Skeletal muscle satellite cell (primary cell): Measurements from ENCODE around the gene ARID1B.
A peak's percentile ranks its signal among the peaks of the same experiment; 100 is the strongest.
"Not testable (repeated sequence)": the region's sequence is repeated elsewhere in the genome, so short reads cannot be mapped to it uniquely, and the experiment has no call there.

ENCODE experiments used
- H3K27me3 ChIP-seq: 2 replicates; pipeline ENCODE4 v1.7.0; 2013; ENCODE audit warnings: low read length; ENCODE audit not compliant: control insufficient read depth, insufficient read depth
- H3K36me3 ChIP-seq: 2 replicates; pipeline ENCODE4 v1.7.0; 2013; ENCODE audit warnings: mild to moderate bottlenecking, control low read depth, low read length; ENCODE audit not compliant: insufficient read depth
- H3K4me1 ChIP-seq: 2 replicates; pipeline ENCODE4 v1.7.0; 2013; ENCODE audit warnings: low read length; ENCODE audit not compliant: control insufficient read depth, insufficient read depth
- H3K4me2 ChIP-seq: 2 replicates; pipeline ENCODE4 v1.7.0; 2013; ENCODE audit warnings: mild to moderate bottlenecking, low read length
- H3K4me3 ChIP-seq: 2 replicates; pipeline ENCODE4 v1.7.0; 2013; ENCODE audit warnings: low read length
- H3K9ac ChIP-seq: 2 replicates; pipeline ENCODE4 v1.7.0; 2013; ENCODE audit warnings: mild to moderate bottlenecking, low read depth, low read length, moderate library complexity
- H3K9me3 ChIP-seq: replicated peaks from 2 replicates; pipeline ENCODE4 v1.7.0; 2013; ENCODE audit warnings: mild to moderate bottlenecking, control low read depth, low read length

ARID1B gene

GRCh38 chr6:156976216-156977127 lies 199.3 kb downstream of the ARID1B start:
- Histone ChIP-seq H3K9me3 (no peaks in the 10 kb centered on the region), H3K36me3 (no peaks in the 10 kb centered on the region), H3K4me1 (peaks cover 12% of the 10 kb centered on the region), H3K27me3 (no peaks in the 10 kb centered on the region), H3K4me3 (peak overlapping the region; percentile 65), H3K9ac (peak overlapping the region; percentile 55), H3K4me2 (peak overlapping the region; percentile 82)

DNA sequence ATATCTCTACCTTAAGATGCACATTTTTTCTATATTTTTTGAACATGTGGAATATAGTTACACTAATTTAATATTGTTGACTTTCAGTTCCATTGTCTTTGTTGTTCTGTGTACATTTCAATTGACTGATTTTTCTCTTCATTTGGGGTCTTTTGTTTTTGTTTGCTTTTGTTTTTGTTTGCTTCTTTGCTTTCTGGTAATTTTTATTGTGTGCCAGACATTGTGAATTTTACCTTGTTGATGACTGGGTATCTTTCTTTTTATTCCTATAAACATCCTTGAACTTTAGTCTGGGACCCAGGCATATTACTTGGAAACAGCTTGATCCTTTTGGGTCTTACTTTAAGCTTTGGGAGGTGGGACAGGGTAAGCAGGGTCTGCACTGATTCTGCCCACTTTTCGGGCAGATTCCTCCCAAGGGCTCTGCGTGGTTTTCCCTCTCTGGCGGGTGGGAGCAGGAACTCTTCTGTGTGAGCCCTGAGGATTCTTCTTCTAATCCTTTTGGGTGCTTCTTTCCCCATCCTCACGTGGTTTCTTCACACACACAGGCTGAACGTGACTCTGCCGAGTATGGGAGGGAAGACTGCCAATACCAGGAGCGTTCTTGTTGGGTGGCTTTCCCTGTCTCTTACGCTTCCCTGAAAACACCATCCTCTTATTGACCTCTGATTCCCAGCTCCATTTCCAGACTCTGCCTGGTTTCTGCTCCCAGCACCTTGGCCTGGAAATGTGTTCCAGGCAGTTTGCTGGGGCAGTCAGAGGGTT lies 200.5 kb downstream of the ARID1B start:
- Histone ChIP-seq H3K4me3 (no peak overlapping the region), H3K4me1 (peaks cover 12% of the 10 kb centered on the region), H3K36me3 (no peaks in the 10 kb centered on the region), H3K4me2 (peak overlapping the region; percentile 7), H3K9ac (no peak overlapping the region), H3K9me3 (no peaks in the 10 kb centered on the region), H3K27me3 (no peaks in the 10 kb centered on the region)

- Histone ChIP-seq H3K4me2 (no peak overlapping the region), H3K9me3 (no peaks in the 10 kb centered on the region), H3K9ac (no peak overlapping the region), H3K4me3 (no peak overlapping the region), H3K36me3 (no peaks in the 10 kb centered on the region), H3K27me3 (no peaks in the 10 kb centered on the region), H3K4me1 (peaks cover 14% of the 10 kb centered on the region)
Observed at GRCh38 chr6:156978948-156979347, 201.8 kb downstream of the ARID1B start.

- no peak overlapping the region for H3K4me2 ChIP-seq
- H3K9me3 ChIP-seq, result no peaks in the 10 kb centered on the region
- H3K4me1 ChIP-seq, result peaks cover 15% of the 10 kb centered on the region
- H3K4me3 ChIP-seq, result no peak overlapping the region
- H3K36me3 ChIP-seq, result no peaks in the 10 kb centered on the region
- no peaks in the 10 kb centered on the region for H3K27me3 ChIP-seq
- H3K9ac ChIP-seq, result no peak overlapping the region
Observed at GRCh38 chr6:156980515-156980914, 203.3 kb downstream of the ARID1B start.

DNA sequence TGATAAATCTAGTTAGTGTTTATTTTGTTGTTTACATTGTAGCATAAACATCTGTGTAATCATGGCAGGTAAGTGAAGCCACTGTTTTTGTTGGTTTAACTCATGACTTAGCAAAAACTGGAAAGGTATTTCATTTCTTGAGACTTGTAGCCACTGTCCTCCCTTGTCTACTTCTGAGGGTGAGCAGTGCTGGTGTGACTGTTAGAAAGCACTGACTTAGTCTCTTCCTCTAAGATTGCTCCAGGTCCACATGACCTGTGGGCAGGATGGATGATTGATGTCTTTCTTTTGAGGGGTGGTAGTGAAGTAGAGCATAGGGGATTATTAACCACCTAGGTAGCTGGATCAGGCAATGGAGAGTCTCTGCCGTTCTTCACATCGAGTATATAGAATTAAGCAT lies 203.8 kb downstream of the ARID1B start:
- Histone ChIP-seq H3K4me3 (no peak overlapping the region), H3K4me2 (no peak overlapping the region), H3K9me3 (no peaks in the 10 kb centered on the region), H3K9ac (no peak overlapping the region), H3K4me1 (peaks cover 12% of the 10 kb centered on the region), H3K27me3 (no peaks in the 10 kb centered on the region), H3K36me3 (no peaks in the 10 kb centered on the region)

DNA sequence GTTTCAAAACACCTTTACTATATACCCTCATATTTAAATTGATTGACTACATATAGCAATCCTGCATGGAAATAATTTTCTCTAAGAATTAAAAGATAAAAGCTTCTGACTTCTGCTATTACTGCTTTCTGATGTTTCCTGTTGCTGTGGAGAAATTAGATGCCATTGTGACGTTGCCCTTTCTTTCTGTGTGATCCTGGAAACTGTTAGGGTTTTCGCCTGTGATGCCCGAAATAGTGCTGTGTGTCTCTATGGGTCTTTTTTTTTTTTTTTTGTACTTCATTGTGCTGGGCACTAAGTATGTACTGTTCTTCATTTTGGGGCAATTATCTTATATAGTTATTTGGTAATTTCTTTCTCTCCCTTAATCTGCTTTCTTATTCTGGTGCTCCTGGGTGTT lies 205.0 kb downstream of the ARID1B start:
- Histone ChIP-seq H3K4me1 (peaks cover 10% of the 10 kb centered on the region), H3K9me3 (no peaks in the 10 kb centered on the region), H3K4me3 (no peak overlapping the region), H3K9ac (no peak overlapping the region), H3K36me3 (no peaks in the 10 kb centered on the region), H3K27me3 (no peaks in the 10 kb centered on the region), H3K4me2 (no peak overlapping the region)

- H3K9ac ChIP-seq, H3K4me3 ChIP-seq, H3K4me2 ChIP-seq, H3K9me3 ChIP-seq, H3K27me3 ChIP-seq, H3K4me1 ChIP-seq, H3K36me3 ChIP-seq: not testable (repeated sequence)
Observed at GRCh38 chr6:156982864-156983263, 205.7 kb downstream of the ARID1B start.

- no peak overlapping the region for H3K9ac ChIP-seq
- no peaks in the 10 kb centered on the region for H3K36me3 ChIP-seq
- no peak overlapping the region for H3K4me3 ChIP-seq
- no peaks in the 10 kb centered on the region for H3K27me3 ChIP-seq
- H3K4me1 ChIP-seq, result peaks cover 11% of the 10 kb centered on the region
- H3K4me2 ChIP-seq, result no peak overlapping the region
- H3K9me3 ChIP-seq, result no peaks in the 10 kb centered on the region
Observed at GRCh38 chr6:156984178-156984738, 207.1 kb downstream of the ARID1B start.

GRCh38 chr6:156985309-156985708 lies 208.1 kb downstream of the ARID1B start:
- Histone ChIP-seq H3K4me1 (peaks cover 11% of the 10 kb centered on the region), H3K27me3 (no peaks in the 10 kb centered on the region), H3K4me3 (no peak overlapping the region), H3K9me3 (no peaks in the 10 kb centered on the region), H3K4me2 (no peak overlapping the region), H3K9ac (no peak overlapping the region), H3K36me3 (no peaks in the 10 kb centered on the region)

- no peaks in the 10 kb centered on the region for H3K9me3 ChIP-seq
- H3K27me3 ChIP-seq, result no peaks in the 10 kb centered on the region
- H3K36me3 ChIP-seq, result no peaks in the 10 kb centered on the region
- H3K4me3 ChIP-seq, result no peak overlapping the region
- no peak overlapping the region for H3K4me2 ChIP-seq
- H3K9ac ChIP-seq, result no peak overlapping the region
- peaks cover 26% of the 10 kb centered on the region for H3K4me1 ChIP-seq
Observed at GRCh38 chr6:156988276-156989158, 211.3 kb downstream of the ARID1B start.
